ENCODE measurements around the gene SLC39A11. TPM values are rescaled to one million over a fixed set of nuclear protein-coding genes. Genes with fewer than 3 reads are reported as not detected.

The SLC39A11 gene
- total RNA-seq, 1 donor from 2014 or later: 13.2 TPM

- Mint-ChIP-seq H3K4me1 (ENCODE audit: unreplicated experiment) (peaks cover 7% of the 10 kb centered on the region), H3K4me3 (ENCODE audit: unreplicated experiment) (no peak overlapping the region), H3K27ac (ENCODE audit: unreplicated experiment) (no peak overlapping the region), H3K36me3 (ENCODE audit: low read depth, unreplicated experiment) (no peaks in the 10 kb centered on the region), H3K27me3 (ENCODE audit: unreplicated experiment) (no peaks in the 10 kb centered on the region), H3K9me3 (ENCODE audit: unreplicated experiment) (no peaks in the 10 kb centered on the region)
- TF ChIP-seq, protein P1, sequence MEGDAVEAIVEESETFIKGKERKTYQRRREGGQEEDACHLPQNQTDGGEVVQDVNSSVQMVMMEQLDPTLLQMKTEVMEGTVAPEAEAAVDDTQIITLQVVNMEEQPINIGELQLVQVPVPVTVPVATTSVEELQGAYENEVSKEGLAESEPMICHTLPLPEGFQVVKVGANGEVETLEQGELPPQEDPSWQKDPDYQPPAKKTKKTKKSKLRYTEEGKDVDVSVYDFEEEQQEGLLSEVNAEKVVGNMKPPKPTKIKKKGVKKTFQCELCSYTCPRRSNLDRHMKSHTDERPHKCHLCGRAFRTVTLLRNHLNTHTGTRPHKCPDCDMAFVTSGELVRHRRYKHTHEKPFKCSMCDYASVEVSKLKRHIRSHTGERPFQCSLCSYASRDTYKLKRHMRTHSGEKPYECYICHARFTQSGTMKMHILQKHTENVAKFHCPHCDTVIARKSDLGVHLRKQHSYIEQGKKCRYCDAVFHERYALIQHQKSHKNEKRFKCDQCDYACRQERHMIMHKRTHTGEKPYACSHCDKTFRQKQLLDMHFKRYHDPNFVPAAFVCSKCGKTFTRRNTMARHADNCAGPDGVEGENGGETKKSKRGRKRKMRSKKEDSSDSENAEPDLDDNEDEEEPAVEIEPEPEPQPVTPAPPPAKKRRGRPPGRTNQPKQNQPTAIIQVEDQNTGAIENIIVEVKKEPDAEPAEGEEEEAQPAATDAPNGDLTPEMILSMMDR (IDR thresholded peaks at IDR 0.05; ENCODE audit: unreplicated experiment): no peak
- no peak for DNase-seq (ENCODE audit: low spot score)
Measured at GRCh38 chr17:72922219-72922618, 170.3 kb downstream of the SLC39A11 start.

DNA sequence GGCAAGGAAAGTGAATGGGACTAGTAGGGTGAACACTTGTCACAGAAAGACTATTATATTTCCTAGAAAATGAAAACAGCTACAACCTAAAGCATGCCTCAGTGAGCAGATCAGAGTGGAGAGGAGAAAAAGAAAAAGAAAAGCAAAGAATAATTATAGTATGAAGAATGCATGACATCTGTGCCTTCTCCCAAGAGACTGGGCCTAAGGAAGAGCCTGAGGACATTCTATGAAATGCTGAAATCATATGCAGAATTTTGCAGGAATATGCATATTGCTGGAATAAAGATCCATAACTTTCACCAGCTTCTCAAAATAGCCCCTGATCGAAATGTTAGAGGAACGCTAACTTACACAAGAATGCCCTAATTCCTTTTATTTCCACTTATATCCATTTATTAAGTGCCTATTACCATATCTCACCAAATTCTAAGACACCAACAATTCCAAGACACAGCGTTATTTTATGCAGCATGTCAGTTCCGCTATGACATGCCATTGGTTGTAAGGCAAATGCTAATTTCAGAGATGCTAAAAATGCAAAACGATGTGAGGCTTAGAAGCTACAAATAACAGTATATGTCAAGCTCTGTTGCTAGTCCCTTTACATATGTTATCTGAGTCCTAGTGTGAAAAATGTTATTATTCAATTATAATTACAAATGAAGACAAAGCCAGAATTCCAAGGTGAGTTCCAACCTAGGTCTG is 171.0 kb downstream of the SLC39A11 start:
- H3K27ac Mint-ChIP-seq (ENCODE audit: unreplicated experiment): no peak overlapping the region
- DNase-seq (ENCODE audit: low spot score): no peak
- H3K4me3 Mint-ChIP-seq (ENCODE audit: unreplicated experiment): no peak overlapping the region
- H3K9me3 Mint-ChIP-seq (ENCODE audit: unreplicated experiment): no peaks in the 10 kb centered on the region
- TF ChIP-seq, protein P1 (IDR thresholded peaks at IDR 0.05; ENCODE audit: unreplicated experiment): no peak
- no peaks in the 10 kb centered on the region for H3K36me3 Mint-ChIP-seq (ENCODE audit: low read depth, unreplicated experiment)
- no peaks in the 10 kb centered on the region for H3K27me3 Mint-ChIP-seq (ENCODE audit: unreplicated experiment)
- H3K4me1 Mint-ChIP-seq (ENCODE audit: unreplicated experiment): peaks cover 7% of the 10 kb centered on the region

DNA sequence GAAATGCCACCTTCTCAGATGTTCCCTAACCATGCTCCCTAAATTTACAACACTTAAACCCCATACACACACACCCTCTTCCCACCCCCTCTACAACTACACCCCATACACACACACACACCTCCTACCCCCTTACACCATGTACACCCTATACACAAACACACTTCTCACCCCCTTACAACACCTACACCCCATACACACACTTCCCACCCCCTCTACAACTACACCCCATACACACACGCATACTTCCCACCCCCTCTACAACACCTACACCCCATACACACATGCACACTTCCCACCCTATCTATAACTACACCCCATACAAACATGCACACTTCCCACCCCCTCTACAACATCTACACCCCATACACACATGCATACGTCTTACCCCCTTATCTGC is 172.0 kb downstream of the SLC39A11 start:
- TF ChIP-seq, protein P1 (IDR thresholded peaks at IDR 0.05; ENCODE audit: unreplicated experiment): no peak
- H3K27ac Mint-ChIP-seq (ENCODE audit: unreplicated experiment): no peak overlapping the region
- H3K36me3 Mint-ChIP-seq (ENCODE audit: low read depth, unreplicated experiment): no peaks in the 10 kb centered on the region
- no peak overlapping the region for H3K4me3 Mint-ChIP-seq (ENCODE audit: unreplicated experiment)
- H3K4me1 Mint-ChIP-seq (ENCODE audit: unreplicated experiment): peaks cover 4% of the 10 kb centered on the region
- H3K9me3 Mint-ChIP-seq (ENCODE audit: unreplicated experiment): no peaks in the 10 kb centered on the region
- no peaks in the 10 kb centered on the region for H3K27me3 Mint-ChIP-seq (ENCODE audit: unreplicated experiment)
- DNase-seq (ENCODE audit: low spot score): no peak

GRCh38 chr17:72916991-72917390 is 175.5 kb downstream of the SLC39A11 start:
- no peaks in the 10 kb centered on the region for H3K36me3 Mint-ChIP-seq (ENCODE audit: low read depth, unreplicated experiment)

GRCh38 chr17:72915625-72916081 is 176.8 kb downstream of the SLC39A11 start:
- Mint-ChIP-seq H3K4me3 (ENCODE audit: unreplicated experiment) (no peak overlapping the region), H3K4me1 (ENCODE audit: unreplicated experiment) (peaks cover 9% of the 10 kb centered on the region), H3K36me3 (ENCODE audit: low read depth, unreplicated experiment) (no peaks in the 10 kb centered on the region), H3K27ac (ENCODE audit: unreplicated experiment) (no peak overlapping the region), H3K9me3 (ENCODE audit: unreplicated experiment) (no peaks in the 10 kb centered on the region), H3K27me3 (ENCODE audit: unreplicated experiment) (no peaks in the 10 kb centered on the region)
- DNase-seq (ENCODE audit: low spot score): no peak
- TF ChIP-seq, protein P1 (IDR thresholded peaks at IDR 0.05; ENCODE audit: unreplicated experiment): no peak

More at GRCh38 chr17:72916991-72917390, 175.5 kb downstream of the SLC39A11 start:
- H3K27ac Mint-ChIP-seq (ENCODE audit: unreplicated experiment): no peak overlapping the region
- peaks cover 9% of the 10 kb centered on the region for H3K4me1 Mint-ChIP-seq (ENCODE audit: unreplicated experiment)
- H3K4me3 Mint-ChIP-seq (ENCODE audit: unreplicated experiment): no peak overlapping the region
- no peak for DNase-seq (ENCODE audit: low spot score)
- TF ChIP-seq, protein P1 (IDR thresholded peaks at IDR 0.05; ENCODE audit: unreplicated experiment): no peak
- no peaks in the 10 kb centered on the region for H3K27me3 Mint-ChIP-seq (ENCODE audit: unreplicated experiment)
- H3K9me3 Mint-ChIP-seq (ENCODE audit: unreplicated experiment): no peaks in the 10 kb centered on the region
